ACHN (cell line): ENCODE measurements around the gene SLC9C1.
"Not testable (repeated sequence)": the region's sequence is repeated elsewhere in the genome, so short reads cannot be mapped to it uniquely, and the experiment has no call there.

ENCODE experiments used
- DNase-seq: peaks from one replicate; pipeline ENCODE4 v3.0.0-alpha.2; 2015
- in situ Hi-C: cut with HindIII; loops from 2 replicates; pipeline ENCODE4 v1.10.0; 2017; ENCODE audit warnings: low sequenced_read_pairs, low pct_ligation_motif_present, low pct_unique_long_range_greater_than_20kb

The SLC9C1 gene

DNA sequence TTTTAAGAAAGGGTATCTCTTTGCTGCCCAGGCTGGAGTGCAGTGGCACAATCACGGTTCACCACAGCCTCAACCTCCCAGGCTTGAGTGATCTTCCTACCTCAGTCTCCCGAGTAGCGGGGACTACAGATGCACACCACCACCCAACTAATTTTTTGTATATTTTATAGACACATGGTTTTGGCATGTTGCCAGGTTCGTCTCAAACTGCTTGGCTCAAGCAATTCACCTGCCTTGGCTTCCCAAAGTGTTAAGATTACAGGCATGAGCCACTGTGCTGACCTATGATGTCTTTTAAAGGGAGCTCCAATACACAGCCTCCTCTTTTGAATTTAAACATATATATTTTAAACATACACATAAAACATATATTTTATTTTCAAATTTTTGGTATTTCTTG is 60.9 kb downstream of the SLC9C1 start:
- no peak for DNase-seq
- in situ Hi-C loops, result no loop called here

GRCh38 chr3:112231727-112232126 is 62.3 kb downstream of the SLC9C1 start:
- in situ Hi-C loops, result no loop called here

GRCh38 chr3:112230033-112230432 is 64.0 kb downstream of the SLC9C1 start:
- in situ Hi-C loops, result no loop called here

More at GRCh38 chr3:112231727-112232126, 62.3 kb downstream of the SLC9C1 start:
- DNase-seq, result no peak

DNA sequence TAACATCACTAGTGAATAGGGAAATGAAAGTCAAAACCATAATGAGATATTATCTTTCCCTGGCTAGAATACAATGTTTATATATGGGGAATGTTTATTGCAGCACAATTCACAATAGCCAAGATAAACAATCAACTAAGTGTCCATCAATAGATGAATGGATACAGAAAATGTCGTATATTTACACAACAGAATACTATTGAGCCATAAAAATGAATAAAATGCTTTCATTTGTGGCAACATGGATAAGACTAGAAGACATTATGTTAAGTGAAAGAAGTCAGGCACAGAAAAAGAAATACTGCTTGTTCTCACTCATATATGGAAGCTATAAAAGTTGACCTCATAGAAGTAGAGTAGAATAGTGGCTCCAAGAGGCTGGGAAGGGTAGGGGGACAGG is 65.2 kb downstream of the SLC9C1 start:
- DNase-seq, result no peak
- in situ Hi-C loops, result no loop called here

More at GRCh38 chr3:112230033-112230432, 64.0 kb downstream of the SLC9C1 start:
- no peak for DNase-seq

- in situ Hi-C loops, result no loop called here
- DNase-seq, result no peak
Measured at GRCh38 chr3:112200317-112200666, 93.7 kb downstream of the SLC9C1 start.

- no peak for DNase-seq
- in situ Hi-C loops, result no loop called here
Measured at GRCh38 chr3:112199622-112200316, 94.2 kb downstream of the SLC9C1 start.

GRCh38 chr3:112197131-112197530 is 96.9 kb downstream of the SLC9C1 start:
- in situ Hi-C loops, result no loop called here

DNA sequence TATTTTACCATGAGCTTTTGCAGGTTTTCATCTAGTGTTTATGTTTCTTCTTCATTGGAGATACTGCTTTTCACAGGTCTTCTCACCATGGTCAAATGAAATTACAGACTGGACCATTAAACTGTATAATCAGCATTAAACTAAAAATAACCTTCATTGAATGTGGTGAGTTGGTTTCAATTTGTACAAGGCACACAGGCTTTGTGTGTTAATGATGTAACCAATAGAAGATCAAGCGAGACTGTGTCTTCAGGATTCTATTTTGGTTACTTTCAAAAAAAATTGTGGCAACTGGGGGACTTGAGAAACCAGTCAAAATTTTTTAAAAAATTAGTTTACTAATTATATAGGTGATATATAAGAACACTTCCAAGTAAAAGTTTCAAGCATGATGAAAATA is 106.7 kb downstream of the SLC9C1 start:
- no peak for DNase-seq
- in situ Hi-C loops, result no loop called here

More at GRCh38 chr3:112197131-112197530, 96.9 kb downstream of the SLC9C1 start:
- DNase-seq, result no peak

GRCh38 chr3:112185423-112186035 is 108.5 kb downstream of the SLC9C1 start:
- DNase-seq, result peak; percentile 12
- in situ Hi-C loops, result not testable (repeated sequence)

GRCh38 chr3:112175646-112176045 is 118.4 kb downstream of the SLC9C1 start:
- in situ Hi-C loops, result no loop called here
- DNase-seq, result no peak

DNA sequence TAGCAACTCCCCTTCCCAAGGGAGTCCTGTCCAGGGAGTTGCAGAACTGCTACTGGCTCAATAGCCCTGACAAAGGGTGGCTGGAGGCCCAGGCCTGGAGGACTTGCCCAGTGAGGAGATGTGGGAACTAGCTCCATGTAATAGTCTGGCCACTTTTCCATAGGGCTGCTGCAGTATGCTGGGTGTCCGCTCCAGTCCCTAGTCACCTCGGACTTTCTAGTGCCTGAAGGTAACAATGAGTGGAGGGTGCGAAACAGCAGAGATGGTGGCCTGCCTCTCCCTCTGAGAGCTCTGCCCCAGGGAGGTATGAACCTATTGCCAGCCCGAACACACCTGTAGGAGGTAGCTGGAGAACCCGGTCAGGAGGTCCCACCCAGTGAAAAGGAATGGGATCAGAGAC is 119.0 kb downstream of the SLC9C1 start:
- in situ Hi-C loops, result no loop called here
- DNase-seq, result no peak

- in situ Hi-C loops, result no loop called here
Measured at GRCh38 chr3:112171144-112171543, 122.9 kb downstream of the SLC9C1 start.

GRCh38 chr3:112170046-112170445 is 124.0 kb downstream of the SLC9C1 start:
- DNase-seq, result no peak
- in situ Hi-C loops, result no loop called here

More at GRCh38 chr3:112171144-112171543, 122.9 kb downstream of the SLC9C1 start:
- no peak for DNase-seq

DNA sequence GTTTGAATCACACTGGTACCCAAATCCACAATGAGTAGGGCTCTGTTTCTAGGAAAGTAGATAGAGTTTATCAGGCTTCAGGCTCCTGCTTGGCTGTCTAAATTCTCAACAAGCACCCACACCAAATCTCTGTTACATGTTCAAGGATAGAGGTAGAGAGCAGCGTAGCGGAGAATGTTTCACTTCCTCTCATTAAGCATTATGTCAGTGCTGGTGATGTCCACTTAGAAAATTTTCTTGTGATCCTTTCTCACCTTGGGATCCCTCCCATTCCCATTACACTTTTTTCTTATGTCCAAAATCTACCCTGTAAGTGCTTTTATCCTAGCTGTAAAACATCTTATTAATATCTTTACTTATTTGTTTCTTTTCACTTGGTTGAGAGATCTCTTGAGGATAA is 126.3 kb downstream of the SLC9C1 start:
- in situ Hi-C loops, result no loop called here
- DNase-seq, result no peak

DNA sequence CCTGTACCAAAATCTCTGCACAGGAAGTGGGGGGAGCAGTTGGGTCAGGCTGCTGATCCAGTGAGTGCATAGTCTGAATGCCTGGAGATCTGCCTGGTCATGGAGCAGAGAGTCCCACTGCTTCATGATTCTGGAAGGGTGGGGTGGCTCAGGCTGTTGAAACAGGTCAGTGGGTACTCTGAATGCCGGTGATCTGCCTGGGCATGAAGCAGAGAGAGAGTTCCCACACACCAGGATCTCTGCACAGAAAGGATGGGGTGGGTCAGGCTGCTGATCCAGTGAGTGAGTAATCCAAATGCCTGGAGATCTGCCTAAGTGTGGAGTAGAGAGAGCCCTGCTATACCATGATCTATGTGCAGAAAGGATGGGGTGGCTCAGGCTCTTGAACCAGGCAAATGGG is 144.9 kb downstream of the SLC9C1 start:
- no peak for DNase-seq
- in situ Hi-C loops, result no loop called here

DNA sequence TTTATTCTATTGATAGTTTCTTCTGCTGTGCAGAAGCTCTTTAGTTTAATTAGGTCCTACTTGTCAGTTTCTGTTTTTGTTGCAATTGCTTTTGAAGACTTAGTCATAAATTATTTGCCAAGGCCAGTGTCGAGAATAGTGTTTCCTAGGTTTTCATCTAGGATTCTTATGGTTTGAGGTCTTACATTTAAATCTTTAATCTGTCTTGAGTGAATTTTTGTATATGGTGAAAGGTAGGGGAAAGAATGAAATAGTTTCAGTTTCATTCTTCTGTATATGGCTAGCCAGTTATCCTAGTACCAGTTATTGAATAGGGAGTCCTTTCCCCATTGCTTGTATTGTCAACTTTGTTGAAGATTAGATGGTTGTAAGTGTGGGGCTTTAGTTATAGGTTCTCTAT is 150.3 kb downstream of the SLC9C1 start:
- in situ Hi-C loops, result no loop called here
- DNase-seq, result no peak

- DNase-seq, result no peak
- in situ Hi-C loops, result no loop called here
Measured at GRCh38 chr3:112143251-112143650, 150.8 kb downstream of the SLC9C1 start.

- in situ Hi-C loops, result no loop called here
- DNase-seq, result no peak
Measured at GRCh38 chr3:112141293-112141692, 152.7 kb downstream of the SLC9C1 start.

DNA sequence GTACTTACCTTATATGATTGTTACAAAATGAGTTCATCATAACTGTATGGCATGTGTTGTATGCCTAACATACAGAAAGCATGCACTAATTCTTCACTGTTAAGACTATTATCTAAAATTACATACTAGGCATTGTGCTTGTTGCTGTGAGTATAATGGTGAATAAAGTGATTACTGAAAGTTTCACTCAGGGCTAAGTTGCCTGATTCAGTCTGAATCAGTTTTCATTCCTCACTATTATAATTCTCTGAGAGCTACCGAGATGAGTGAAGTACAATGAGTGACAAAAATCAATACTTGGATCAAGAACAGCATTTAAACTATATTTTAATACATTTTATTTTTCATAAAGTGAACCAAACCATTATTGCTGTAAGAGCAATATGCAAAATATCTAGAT is 153.4 kb downstream of the SLC9C1 start:
- in situ Hi-C loops, result no loop called here
- no peak for DNase-seq

DNA sequence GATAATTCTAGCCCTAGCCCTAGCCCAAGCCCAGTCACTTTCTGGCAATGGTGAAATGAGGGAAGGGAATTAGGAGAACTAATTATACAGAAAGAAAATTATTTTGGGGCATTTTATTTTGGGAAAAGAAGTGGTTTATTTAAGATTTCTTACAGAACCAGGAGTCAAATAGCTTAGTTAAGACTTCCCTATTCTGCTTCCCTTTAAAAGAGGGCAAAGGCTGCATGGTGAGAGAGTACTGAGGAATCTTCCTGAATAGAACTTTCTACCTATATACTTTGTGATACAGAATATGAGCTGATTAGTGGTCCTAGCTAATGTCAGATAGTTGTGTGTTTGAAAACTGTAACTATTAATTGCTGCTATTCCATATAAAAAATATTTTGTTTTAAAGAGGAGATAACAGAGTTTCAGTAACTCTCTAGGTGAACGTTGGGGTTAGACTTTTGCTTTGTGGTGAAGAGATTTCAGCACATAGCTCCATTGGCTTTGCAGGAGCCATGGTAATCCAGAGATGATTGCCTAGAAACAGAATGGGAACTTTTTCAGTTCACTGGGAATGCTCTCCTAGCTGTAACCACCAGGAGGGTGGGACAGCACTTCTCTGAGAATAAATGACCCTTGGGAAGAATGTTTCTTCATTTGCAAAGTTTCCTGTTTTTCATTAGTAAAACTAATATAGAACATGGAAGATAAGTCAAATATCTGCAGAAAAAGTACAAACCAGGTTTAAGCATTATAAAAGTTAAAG is 155.6 kb downstream of the SLC9C1 start:
- no peak for DNase-seq
- in situ Hi-C loops, result no loop called here
